H1 (cell line): ENCODE measurements around the gene CD59. TPM values are rescaled to one million over a fixed set of nuclear protein-coding genes. Genes with fewer than 3 reads are reported as not detected.

Source experiments
- CTCF ChIA-PET: fragments of 300-600 bp; sonication (Branson Sonifier 250); formaldehyde crosslinking; loops from one replicate; lab custom pipeline; 2021; ENCODE audit not compliant: partially characterized antibody; lab: Charles Lee
- POLR2A ChIA-PET: fragments of 300-600 bp; sonication (Branson Sonifier 250); formaldehyde crosslinking; loops from one replicate; lab custom pipeline; 2021; ENCODE audit warnings: inconsistent platforms; ENCODE audit not compliant: partially characterized antibody; lab: Charles Lee
- DNase-seq, 2 experiments: peaks; one replicate each; pipeline versions ENCODE4 v3.0.0 to v3.0.0-alpha.2; 2010 to 2022; ENCODE audit warnings: low spot score in 2 of 2, low read depth in 1 of 2, mixed read lengths in 1 of 2
- FAIRE-seq: peaks from 2 replicates; lab custom pipeline; 2011; peaks lifted over from hg19 to GRCh38; lab: Jason Lieb, UNC
- H2AFZ ChIP-seq: 2 replicates; pipeline ENCODE4 v1.8.1; 2012; ENCODE audit warnings: low read length, inconsistent platforms
- H2AK5ac ChIP-seq: 2 replicates; pipeline ENCODE4 v1.6.1; 2013; ENCODE audit warnings: low read depth, low read length
- H2BK120ac ChIP-seq: replicated peaks from 2 replicates; pipeline ENCODE3; 2013; ENCODE audit warnings: low read depth, low read length, inconsistent platforms
- H2BK12ac ChIP-seq: 2 replicates; pipeline ENCODE4 v1.6.1; 2013; ENCODE audit warnings: low read depth, low read length
- H2BK15ac ChIP-seq: 2 replicates; pipeline ENCODE4 v1.6.1; 2013; ENCODE audit warnings: low read length
- H2BK20ac ChIP-seq: 2 replicates; pipeline ENCODE4 v1.6.1; 2013; ENCODE audit warnings: low read length
- H2BK5ac ChIP-seq: 2 replicates; pipeline ENCODE4 v1.6.1; 2013; ENCODE audit warnings: low read depth, low read length
- H3K14ac ChIP-seq: 2 replicates; pipeline ENCODE4 v1.6.1; 2013; ENCODE audit warnings: inconsistent platforms; ENCODE audit not compliant: insufficient read length
- H3K18ac ChIP-seq: 2 replicates; pipeline ENCODE4 v1.6.1; 2013; ENCODE audit warnings: low read length; ENCODE audit errors: extremely low read depth
- H3K23ac ChIP-seq: 2 replicates; pipeline ENCODE4 v1.6.1; 2013; ENCODE audit warnings: inconsistent platforms; ENCODE audit not compliant: insufficient read length
- H3K23me2 ChIP-seq: 2 replicates; pipeline ENCODE4 v1.6.1; 2013; ENCODE audit warnings: low read depth, low read length
- H3K27ac ChIP-seq: 2 replicates; pipeline ENCODE4 v1.6.1; 2011; ENCODE audit warnings: low read depth, low read length, inconsistent platforms
- H3K27me3 ChIP-seq, 4 experiments: replicated peaks in 1 of 4; 1 replicate in 1 of 4; 2 replicates in 3 of 4; pipeline versions ENCODE4 v1.6.1 to v1.8.1; 2011 to 2013; ENCODE audit warnings: low read length in 3 of 4, mild to moderate bottlenecking in 3 of 4, inconsistent platforms in 2 of 4, mixed read lengths in 2 of 4, moderate library complexity in 1 of 4; ENCODE audit not compliant: control insufficient read depth in 3 of 4, insufficient read depth in 3 of 4; ENCODE audit errors: extremely low read depth in 1 of 4
- H3K36me3 ChIP-seq, 4 experiments: 2 replicates each; pipeline versions ENCODE4 v1.6.1 to v1.8.1; 2011 to 2013; ENCODE audit warnings: mild to moderate bottlenecking in 4 of 4, low read length in 3 of 4, moderate library complexity in 2 of 4, control low read depth in 1 of 4, inconsistent platforms in 1 of 4; ENCODE audit not compliant: insufficient read depth in 4 of 4, control insufficient read depth in 2 of 4
- H3K4ac ChIP-seq: replicated peaks from 2 replicates; pipeline ENCODE3; 2013; ENCODE audit warnings: low read length, low read depth, mixed read lengths, inconsistent platforms; ENCODE audit not compliant: insufficient read length
- H3K4me1 ChIP-seq, 4 experiments: replicated peaks in 1 of 4; 1 replicate in 1 of 4; 2 replicates in 3 of 4; pipeline versions ENCODE4 v1.6.1 to v1.8.1; 2011 to 2013; ENCODE audit warnings: low read length in 3 of 4, inconsistent platforms in 2 of 4, mixed read lengths in 1 of 4; ENCODE audit not compliant: insufficient read depth in 4 of 4, control insufficient read depth in 3 of 4
- H3K4me2 ChIP-seq, 2 experiments: 2 replicates each; pipeline versions ENCODE4 v1.6.1 to v1.8.1; 2011 to 2013; ENCODE audit warnings: low read depth in 2 of 2, low read length in 2 of 2, control low read depth in 1 of 2, inconsistent platforms in 1 of 2, mild to moderate bottlenecking in 1 of 2; ENCODE audit not compliant: insufficient read depth in 1 of 2
- H3K4me3 ChIP-seq, 4 experiments: fragments of 200-600, 300-600 bp in 1 of 4; sonication (generic), shearing (Covaris generic), sonication (Bioruptor Twin) in 1 of 4; 2 replicates each; pipeline versions ENCODE4 v1.5.1 to v1.8.1; 2011 to 2016; ENCODE audit warnings: low read length in 4 of 4, low read depth in 3 of 4, control low read depth in 2 of 4, inconsistent platforms in 2 of 4, mild to moderate bottlenecking in 2 of 4, mixed read lengths in 1 of 4, moderate library complexity in 1 of 4; ENCODE audit not compliant: insufficient read depth in 2 of 4; ENCODE audit errors: extremely low read depth in 1 of 4
- H3K56ac ChIP-seq: replicated peaks from 2 replicates; pipeline ENCODE3; 2013; ENCODE audit warnings: low read depth, mild to moderate bottlenecking, mixed read lengths, low read length, inconsistent platforms; ENCODE audit not compliant: insufficient read length
- H3K79me1 ChIP-seq: 2 replicates; pipeline ENCODE4 v1.6.1; 2013; ENCODE audit warnings: low read depth, low read length, control low read depth
- H3K79me2 ChIP-seq, 2 experiments: 2 replicates each; pipeline versions ENCODE4 v1.6.1 to v1.8.1; 2012 to 2013; ENCODE audit warnings: low read length in 2 of 2, mild to moderate bottlenecking in 2 of 2, inconsistent platforms in 1 of 2; ENCODE audit not compliant: insufficient read depth in 2 of 2, control insufficient read depth in 1 of 2
- H3K9ac ChIP-seq, 4 experiments: replicated peaks in 1 of 4; 1 replicate in 1 of 4; 2 replicates in 3 of 4; pipeline versions ENCODE4 v1.6.1 to v1.8.1; 2011 to 2013; ENCODE audit warnings: low read depth in 3 of 4, low read length in 3 of 4, control low read depth in 2 of 4, mild to moderate bottlenecking in 2 of 4, moderate library complexity in 2 of 4, inconsistent platforms in 1 of 4; ENCODE audit errors: extremely low read depth in 1 of 4
- H3K9me3 ChIP-seq, 2 experiments: 2 replicates each; pipeline versions ENCODE4 v1.6.1 to v1.8.1; 2012 to 2013; ENCODE audit warnings: mild to moderate bottlenecking in 2 of 2, moderate library complexity in 2 of 2, control low read depth in 1 of 2, inconsistent platforms in 1 of 2, low read depth in 1 of 2, low read length in 1 of 2, mixed read lengths in 1 of 2; ENCODE audit not compliant: insufficient read depth in 2 of 2
- H4K20me1 ChIP-seq, 2 experiments: replicated peaks in 1 of 2; 2 replicates each; pipeline versions ENCODE3 to v1.8.1; 2011 to 2013; ENCODE audit warnings: inconsistent platforms in 2 of 2, low read length in 2 of 2, mild to moderate bottlenecking in 1 of 2; ENCODE audit not compliant: insufficient read depth in 2 of 2, control insufficient read depth in 1 of 2
- H4K5ac ChIP-seq: 2 replicates; pipeline ENCODE4 v1.6.1; 2013; ENCODE audit warnings: low read length, low read depth, mixed read lengths, inconsistent platforms; ENCODE audit not compliant: insufficient read length
- H4K8ac ChIP-seq: 2 replicates; pipeline ENCODE4 v1.8.0; 2013; ENCODE audit warnings: mild to moderate bottlenecking, moderate library complexity, low read length, inconsistent platforms; ENCODE audit not compliant: insufficient read depth; ENCODE audit errors: extremely low read depth
- H4K91ac ChIP-seq: replicated peaks from 2 replicates; pipeline ENCODE3; 2013; ENCODE audit warnings: low read length, mixed read lengths, inconsistent platforms; ENCODE audit not compliant: insufficient read length
- ASH2L ChIP-seq: fragments of 200-600, 300-600 bp; sonication (generic); IDR thresholded peaks from one replicate; pipeline ENCODE4 v1.7.1; 2017; ENCODE audit warnings: low read length
- WGBS, 2 experiments: shearing (Covaris generic) in 1 of 2; methylation state at CpG; one replicate each; pipeline versions ENCODE4 v1.1.6 to v1.1.7; 2013 to 2015; ENCODE audit warnings: low lambda C conversion rate in 2 of 2, mixed read lengths in 2 of 2, inconsistent platforms in 1 of 2, low coverage in 1 of 2, missing lambda C conversion rate in 1 of 2; ENCODE audit not compliant: insufficient replicate concordance in 2 of 2, insufficient coverage in 1 of 2, insufficient read length in 1 of 2; ENCODE audit errors: extremely low coverage in 1 of 2, missing lambda C conversion rate in 1 of 2; 5-methylcytosine and 5-hydroxymethylcytosine counted together
- polyA plus RNA-seq, 7 experiments: library from polyadenylated mRNA; depleted of rRNA in 3 of 7; stranded (reverse) in 5 of 7; unstranded in 2 of 7; fragments of >200 nt in 5 of 7; fragments of 200-250 nt in 2 of 7; gene quantifications; 1 replicate in 5 of 7; 2 replicates in 1 of 7; 4 replicates in 1 of 7; pipeline versions ENCODE4 v1.2.1 to v1.2.3, GENCODE V29; 2011 to 2013; ENCODE audit warnings: missing spikeins in 2 of 7, mixed read lengths in 2 of 7
- total RNA-seq: library from RNA; stranded (reverse); fragmentation: NEBNext Ultra II Directional; extraction: Animal tissue kit (Norgen Biotek cat#: 25700); gene quantifications from 2 replicates; pipeline ENCODE4 v1.2.1, GENCODE V29; 2021
- TF ChIP-seq, protein P1 (sequence below): IDR thresholded peaks from 2 replicates; pipeline ENCODE4 v1.6.1; 2011; ENCODE audit warnings: low read depth, mild to moderate bottlenecking, low read length; ENCODE audit not compliant: insufficient read depth

CD59 gene
- total and polyA plus RNA-seq, 2 of the 8 experiments (the other 6 are each of a cell fraction or from before 2014, with no cell fraction given), result 63.1 to 90.3 TPM

DNA sequence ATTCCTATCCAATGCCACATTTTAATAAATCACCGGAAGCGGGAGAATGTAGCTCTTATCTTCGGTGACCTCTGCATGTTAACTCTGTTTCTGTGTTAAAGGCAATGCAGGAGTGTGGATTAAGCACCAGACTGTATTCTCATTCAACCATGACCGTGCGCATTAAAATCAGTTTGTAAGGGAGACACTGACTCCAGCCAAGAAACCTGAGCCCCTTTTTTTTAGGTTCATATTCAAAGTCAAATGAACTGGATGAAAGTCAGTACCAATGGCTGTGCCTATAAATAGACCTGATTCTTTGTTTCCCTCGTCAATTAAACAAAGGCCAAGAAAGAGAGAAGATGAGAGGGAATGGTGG, 67.8 kb downstream of the CD59 start:
- no peak overlapping the region for H4K91ac ChIP-seq
- no peak overlapping the region for H4K8ac ChIP-seq
- H3K23me2 ChIP-seq, result no peaks in the 10 kb centered on the region
- H2BK120ac ChIP-seq, result no peak overlapping the region
- H4K20me1 ChIP-seq, result no peaks in the 10 kb centered on the region
- no peaks in the 10 kb centered on the region for H3K79me1 ChIP-seq
- H3K4ac ChIP-seq, result no peak overlapping the region
- H2BK5ac ChIP-seq, result peak overlapping the region; percentile 91; the same call in 1 of the 2 replicates
- H2AK5ac ChIP-seq, result no peak overlapping the region
- H3K18ac ChIP-seq, result no peak overlapping the region
- peak overlapping the region; percentile 27 to 45; a peak in 3 of 4 replicates for H3K4me2 ChIP-seq
- no peaks in the 10 kb centered on the region; a peak in 1 of 7 replicates for H3K27me3 ChIP-seq
- no peak overlapping the region for H3K56ac ChIP-seq
- no peak overlapping the region for H3K9ac ChIP-seq
- FAIRE-seq, result no peak
- H3K14ac ChIP-seq, result no peak overlapping the region
- H2BK20ac ChIP-seq, result no peak overlapping the region
- H3K36me3 ChIP-seq, result no peaks in the 10 kb centered on the region
- H2BK15ac ChIP-seq, result no peak overlapping the region
- H3K4me3 ChIP-seq, result peak overlapping the region in 1 of 4 experiments; percentile 8; a peak in 1 of 8 replicates
- peaks cover 0 to 18% (median 14%) of the 10 kb centered on the region in 4 experiments; a peak in 6 of 7 replicates for H3K4me1 ChIP-seq
- POLR2A ChIA-PET, result no interaction called here
- no peaks in the 10 kb centered on the region for H3K9me3 ChIP-seq
- H3K27ac ChIP-seq, result no peak overlapping the region
- TF ChIP-seq ASH2L, result peak; percentile 22
- TF ChIP-seq, protein P1, sequence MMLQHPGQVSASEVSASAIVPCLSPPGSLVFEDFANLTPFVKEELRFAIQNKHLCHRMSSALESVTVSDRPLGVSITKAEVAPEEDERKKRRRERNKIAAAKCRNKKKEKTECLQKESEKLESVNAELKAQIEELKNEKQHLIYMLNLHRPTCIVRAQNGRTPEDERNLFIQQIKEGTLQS, result no peak
- H3K79me2 ChIP-seq, result no peaks in the 10 kb centered on the region
- DNase-seq, result no peak
- peak overlapping the region; percentile 6; the same call in 1 of the 2 replicates for H2AFZ ChIP-seq
- H2BK12ac ChIP-seq, result no peak overlapping the region
- CTCF ChIA-PET, result interaction anchor here (0.7 to 2.5 kb wide), 6 partner anchors 10 to 1091 kb away, joined by 3 to 8 read pairs (median 4); no protein-coding TSS in a partner anchor
- H3K23ac ChIP-seq, result no peak overlapping the region
- H4K5ac ChIP-seq, result no peak overlapping the region
- WGBS, 2 experiments, result 59% methylated on average over 6 of the region's 6 CpGs; no CpG with 5 or more reads in 1 of the 2 experiments
